IMR-90 (cell line): ENCODE data around the gene TTC19. TPM values are rescaled to one million over a fixed set of nuclear protein-coding genes. Genes with fewer than 3 reads are reported as not detected.

Experiments used
- ATAC-seq: fragments of 200-7000 bp; cut with Tn5 transposase; 2 replicates; pipeline ENCODE4 v1.9.1; 2020; ENCODE audit warnings: low read depth, mild to moderate bottlenecking, moderate library complexity
- BruUV-seq: library from RNA; stranded (reverse); fragments of 400-500 nt; replicated peaks from 2 replicates; lab custom pipeline; 2021; lab: Mats Ljungman, UMichigan
- CTCF ChIA-PET: fragments of 300-600 bp; formaldehyde crosslinking; extraction: SDS; loops from one replicate; lab custom pipeline; 2021; ENCODE audit warnings: antibody characterized with exemption; lab: Yijun Ruan, JAX
- POLR2A ChIA-PET: fragments of 300-600 bp; sonication (Branson Sonifier 250); formaldehyde crosslinking; loops from one replicate; lab custom pipeline; 2022; ENCODE audit warnings: antibody characterized with exemption; ENCODE audit not compliant: unreplicated experiment; lab: Charles Lee
- DNase-seq: peaks from one replicate; pipeline ENCODE4 v3.0.0; 2013
- H2AFZ ChIP-seq: replicated peaks from 2 replicates; pipeline ENCODE3; 2013; ENCODE audit warnings: low read length, mild to moderate bottlenecking; ENCODE audit not compliant: poor library complexity
- H2AK5ac ChIP-seq: 2 replicates; pipeline ENCODE4 v1.6.1; 2013; ENCODE audit warnings: low read depth, low read length, inconsistent platforms
- H2AK9ac ChIP-seq: replicated peaks from 2 replicates; pipeline ENCODE3; 2013; ENCODE audit warnings: mild to moderate bottlenecking, low read depth, low read length, moderate library complexity; ENCODE audit not compliant: poor library complexity
- H2BK120ac ChIP-seq: 2 replicates; pipeline ENCODE4 v1.6.1; 2013; ENCODE audit warnings: low read depth, low read length, inconsistent platforms
- H2BK15ac ChIP-seq: 3 replicates; pipeline ENCODE4 v1.6.1; 2013; ENCODE audit warnings: low read depth, low read length, inconsistent platforms
- H2BK20ac ChIP-seq: 2 replicates; pipeline ENCODE4 v1.6.1; 2013; ENCODE audit warnings: low read depth, mild to moderate bottlenecking, inconsistent platforms, low read length, moderate library complexity
- H2BK5ac ChIP-seq: 2 replicates; pipeline ENCODE4 v1.6.1; 2013; ENCODE audit warnings: mild to moderate bottlenecking, low read depth, low read length, inconsistent platforms; ENCODE audit not compliant: poor library complexity, severe bottlenecking
- H3K14ac ChIP-seq: replicated peaks from 2 replicates; pipeline ENCODE4 v1.6.1; 2013; ENCODE audit warnings: low read depth, low read length, inconsistent platforms
- H3K18ac ChIP-seq: 2 replicates; pipeline ENCODE4 v1.6.1; 2013; ENCODE audit warnings: low read depth, low read length, control low read depth
- H3K23ac ChIP-seq: 2 replicates; pipeline ENCODE4 v1.6.1; 2013; ENCODE audit warnings: low read depth, low read length, inconsistent platforms
- H3K27ac ChIP-seq: 2 replicates; pipeline ENCODE4 v1.5.1; 2013; ENCODE audit warnings: mild to moderate bottlenecking, control low read depth, low read length; ENCODE audit not compliant: insufficient read depth
- H3K27me3 ChIP-seq: 2 replicates; pipeline ENCODE4 v1.6.1; 2013; ENCODE audit warnings: low read length; ENCODE audit not compliant: control insufficient read depth, insufficient read depth
- H3K36me3 ChIP-seq: 2 replicates; pipeline ENCODE4 v1.6.1; 2013; ENCODE audit warnings: low read length, mixed read lengths; ENCODE audit not compliant: control insufficient read depth, insufficient read depth
- H3K4ac ChIP-seq: 2 replicates; pipeline ENCODE4 v1.6.1; 2013; ENCODE audit warnings: low read depth, low read length, inconsistent platforms
- H3K4me1 ChIP-seq: 2 replicates; pipeline ENCODE4 v1.6.1; 2013; ENCODE audit warnings: low read length, mixed read lengths; ENCODE audit not compliant: control insufficient read depth, insufficient read depth
- H3K4me2 ChIP-seq: 2 replicates; pipeline ENCODE4 v1.6.1; 2013; ENCODE audit warnings: low read depth, mild to moderate bottlenecking, control low read depth, low read length, moderate library complexity
- H3K4me3 ChIP-seq: 2 replicates; pipeline ENCODE4 v1.5.1; 2013; ENCODE audit warnings: low read depth, mild to moderate bottlenecking, control low read depth, low read length, moderate library complexity; ENCODE audit not compliant: insufficient read depth
- H3K56ac ChIP-seq: 2 replicates; pipeline ENCODE4 v1.6.1; 2013; ENCODE audit warnings: low read length, inconsistent platforms; ENCODE audit not compliant: insufficient read depth; ENCODE audit errors: extremely low read depth
- H3K79me1 ChIP-seq, 2 experiments: 2 replicates each; pipeline ENCODE4 v1.6.1; 2013; ENCODE audit warnings: low read length in 2 of 2, inconsistent platforms in 1 of 2, low read depth in 1 of 2
- H3K9ac ChIP-seq: 2 replicates; pipeline ENCODE4 v1.6.1; 2013; ENCODE audit warnings: low read depth, low read length, control low read depth
- H3K9me1 ChIP-seq: 2 replicates; pipeline ENCODE4 v1.6.1; 2013; ENCODE audit warnings: low read length, inconsistent platforms; ENCODE audit not compliant: insufficient read depth
- H3K9me3 ChIP-seq: 2 replicates; pipeline ENCODE4 v1.6.1; 2013; ENCODE audit warnings: low read length; ENCODE audit not compliant: control insufficient read depth, insufficient read depth
- H4K20me1 ChIP-seq: 2 replicates; pipeline ENCODE4 v1.6.1; 2013; ENCODE audit warnings: low read length, inconsistent platforms; ENCODE audit not compliant: insufficient read depth
- H4K5ac ChIP-seq: 2 replicates; pipeline ENCODE4 v1.6.1; 2013; ENCODE audit warnings: mild to moderate bottlenecking, low read depth, low read length, control low read depth
- H4K8ac ChIP-seq, 2 experiments: 2 replicates each; pipeline ENCODE4 v1.6.1; 2013; ENCODE audit warnings: low read depth in 2 of 2, low read length in 2 of 2, control low read depth in 1 of 2, inconsistent platforms in 1 of 2
- H4K91ac ChIP-seq: 2 replicates; pipeline ENCODE4 v1.6.1; 2013; ENCODE audit warnings: low read depth, low read length, inconsistent platforms; ENCODE audit not compliant: insufficient read depth
- CEBPB ChIP-seq: IDR thresholded peaks from 2 replicates; pipeline ENCODE4 v1.6.1; 2012; ENCODE audit warnings: low read depth, low read length, improper control_type of control experiment
- CHD1 ChIP-seq: IDR thresholded peaks from 2 replicates; pipeline ENCODE4 v1.6.1; 2012; ENCODE audit warnings: low read depth, low read length, improper control_type of control experiment
- FOS ChIP-seq: fragments of 150-350 bp; IDR thresholded peaks from 2 replicates; pipeline ENCODE4 v1.6.1; 2016; ENCODE audit warnings: low read depth, low read length
- MXI1 ChIP-seq: IDR thresholded peaks from 2 replicates; pipeline ENCODE4 v1.6.1; 2012; ENCODE audit warnings: low read depth, mild to moderate bottlenecking, low read length, moderate library complexity, borderline replicate concordance
- POLR2A ChIP-seq: IDR thresholded peaks from 2 replicates; pipeline ENCODE4 v1.6.1; 2012; ENCODE audit warnings: mild to moderate bottlenecking, low read depth, low read length
- RFX5 ChIP-seq: IDR thresholded peaks from 2 replicates; pipeline ENCODE4 v1.8.0; 2012; ENCODE audit warnings: low read depth, mild to moderate bottlenecking, low read length, moderate library complexity
- USF2 ChIP-seq: fragments of 150-350 bp; IDR thresholded peaks from 2 replicates; pipeline ENCODE4 v1.6.1; 2017; ENCODE audit warnings: mild to moderate bottlenecking, antibody characterized with exemption, low read length, low read depth
- WGBS, 2 experiments: methylation state at CpG; one replicate each; pipeline versions ENCODE4 v1.1.5 to v1.1.7; 2013; ENCODE audit warnings: missing lambda C conversion rate in 2 of 2; ENCODE audit not compliant: insufficient read length in 1 of 2; ENCODE audit errors: extremely low coverage in 2 of 2; 5-methylcytosine and 5-hydroxymethylcytosine counted together
- dilution Hi-C: fragments of 300-500 bp; cut with HindIII; formaldehyde crosslinking; loops from one replicate; pipeline ENCODE4 v1.14.3; 2018; ENCODE audit warnings: low sequenced_read_pairs; ENCODE audit not compliant: unreplicated experiment
- in situ Hi-C: fragments of 300-500 bp; cut with MboI; formaldehyde crosslinking; loops from 3 replicates; pipeline ENCODE4 v1.14.3; 2019; ENCODE audit warnings: low sequenced_read_pairs, inconsistent platforms, mixed read lengths
- intact Hi-C: fragments of 100-400 bp; cut with micrococcal nuclease; formaldehyde crosslinking; loops from 2 replicates; pipeline ENCODE4 v1.10.0; 2022
- polyA plus RNA-seq, 3 experiments: library from polyadenylated mRNA; depleted of rRNA; stranded (reverse); fragments of >200 nt; gene quantifications; 2 replicates each; pipeline ENCODE4 v1.2.3, GENCODE V29; 2012; ENCODE audit warnings: low replicate concordance in 1 of 3
- total RNA-seq: library from RNA; depleted of rRNA; stranded (reverse); fragments of >200 nt; gene quantifications from 2 replicates; pipeline ENCODE4 v1.2.3, GENCODE V29; 2012

The TTC19 gene
- total and polyA plus RNA-seq, 2 of the 4 experiments (the other 2 are of a cell fraction) = 8.3 to 12.9 TPM

- Histone ChIP-seq H3K4me3 (no peak overlapping the region), H3K9ac (no peak overlapping the region), H3K36me3 (no peaks in the 10 kb centered on the region), H3K9me1 (peaks cover 37% of the 10 kb centered on the region), H2AK5ac (peak overlapping the region; percentile 94), H2BK5ac (peak overlapping the region; percentile 48), H2AK9ac (peak overlapping the region; percentile 83), H4K20me1 (peaks cover 7% of the 10 kb centered on the region), H4K5ac (peak overlapping the region; percentile 58), H3K4me1 (peaks cover 28% of the 10 kb centered on the region), H4K91ac (peak overlapping the region; percentile 79), H3K23ac (peak overlapping the region; percentile 82; the same call in 1 of the 2 replicates), H3K9me3 (no peaks in the 10 kb centered on the region), H4K8ac (peak overlapping the region; percentile 18 to 66; a peak in 3 of 4 replicates), H3K4me2 (no peak overlapping the region), H2BK15ac (peak overlapping the region; percentile 74; the same call in 2 of the 3 replicates), H3K18ac (peak overlapping the region; percentile 42), H2BK20ac (peak overlapping the region; percentile 81; the same call in 1 of the 2 replicates), H3K56ac (no peak overlapping the region), H3K79me1 (peaks cover 30 to 49% of the 10 kb centered on the region in 2 experiments), H2BK120ac (peak overlapping the region; percentile 88), H2AFZ (peak overlapping the region; percentile 65), H3K4ac (peak overlapping the region; percentile 85), H3K27me3 (no peaks in the 10 kb centered on the region), H3K27ac (peak overlapping the region; percentile 24; the same call in 1 of the 2 replicates), H3K14ac (peak overlapping the region; percentile 20)
- dilution Hi-C loops (no loop called here), intact Hi-C loops (no loop called here), in situ Hi-C loops (loop anchor here (25.0 kb wide), 1 partner anchor 701 kb away; the partner anchor contains the start of gene PMP22)
- ChIA-PET CTCF (no interaction called here), POLR2A (no interaction called here)
- 83% methylated on average over 1 of the region's 4 CpGs; no CpG with 5 or more reads in 1 of the 2 experiments for WGBS, 2 experiments
- TF ChIP-seq FOS (no peak), USF2 (no peak), RFX5 (no peak), CEBPB (no peak), MXI1 (no peak), POLR2A (no peak), CHD1 (no peak)
- ATAC-seq = no peak
- DNase-seq = peak; percentile 53
- no TSS peak for BruUV-seq
Measured at GRCh38 chr17:15963670-15964110, 35.9 kb upstream of the TTC19 start.
